ENCODE measurements around the gene ELL2. TPM values are rescaled to one million over a fixed set of nuclear protein-coding genes. Genes with fewer than 3 reads are reported as not detected.

ELL2 gene
- total RNA-seq, 3 donors from 2014 or later: 95.7 to 211 (median 168) TPM

- no peaks in the 10 kb centered on the region for H3K36me3 ChIP-seq
- TF ChIP-seq, protein P1, sequence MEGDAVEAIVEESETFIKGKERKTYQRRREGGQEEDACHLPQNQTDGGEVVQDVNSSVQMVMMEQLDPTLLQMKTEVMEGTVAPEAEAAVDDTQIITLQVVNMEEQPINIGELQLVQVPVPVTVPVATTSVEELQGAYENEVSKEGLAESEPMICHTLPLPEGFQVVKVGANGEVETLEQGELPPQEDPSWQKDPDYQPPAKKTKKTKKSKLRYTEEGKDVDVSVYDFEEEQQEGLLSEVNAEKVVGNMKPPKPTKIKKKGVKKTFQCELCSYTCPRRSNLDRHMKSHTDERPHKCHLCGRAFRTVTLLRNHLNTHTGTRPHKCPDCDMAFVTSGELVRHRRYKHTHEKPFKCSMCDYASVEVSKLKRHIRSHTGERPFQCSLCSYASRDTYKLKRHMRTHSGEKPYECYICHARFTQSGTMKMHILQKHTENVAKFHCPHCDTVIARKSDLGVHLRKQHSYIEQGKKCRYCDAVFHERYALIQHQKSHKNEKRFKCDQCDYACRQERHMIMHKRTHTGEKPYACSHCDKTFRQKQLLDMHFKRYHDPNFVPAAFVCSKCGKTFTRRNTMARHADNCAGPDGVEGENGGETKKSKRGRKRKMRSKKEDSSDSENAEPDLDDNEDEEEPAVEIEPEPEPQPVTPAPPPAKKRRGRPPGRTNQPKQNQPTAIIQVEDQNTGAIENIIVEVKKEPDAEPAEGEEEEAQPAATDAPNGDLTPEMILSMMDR (IDR thresholded peaks at IDR 0.05): no peak
- TF ChIP-seq POLR2AphosphoS5 (IDR thresholded peaks at IDR 0.05) (no peak), POLR2A (IDR thresholded peaks at IDR 0.05) (no peak)
- no peaks in the 10 kb centered on the region for H3K4me1 ChIP-seq
- no peak overlapping the region for H3K4me3 ChIP-seq
- intact Hi-C loops (cut with DNase I; ENCODE audit: low total_unique reads): no loop called here
- no peak for DNase-seq (ENCODE audit: low spot score in 2 of 2)
- H3K9me3 ChIP-seq: no peaks in the 10 kb centered on the region
- H3K27me3 ChIP-seq: no peaks in the 10 kb centered on the region
- H3K27ac ChIP-seq: no peak overlapping the region
Observed at GRCh38 chr5:96004754-96005153, 43.1 kb upstream of the ELL2 start.

DNA sequence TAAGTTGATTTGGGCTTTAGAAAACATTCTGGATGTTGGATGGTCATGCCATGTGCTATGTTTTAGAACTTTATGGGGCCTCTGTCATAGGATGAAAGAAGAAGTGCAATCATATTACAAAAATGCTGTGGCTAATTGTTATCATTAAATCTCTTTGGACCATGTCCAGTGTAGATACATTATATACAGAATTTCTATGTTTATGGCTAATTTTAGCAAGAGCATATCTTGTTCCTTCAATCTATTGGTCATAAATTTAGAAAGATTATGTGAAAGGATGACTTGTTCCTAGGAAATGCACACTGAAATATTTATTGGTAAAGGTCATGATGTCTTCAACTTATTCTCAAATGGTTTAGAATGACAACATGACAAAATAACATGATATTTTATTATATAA, 42.4 kb upstream of the ELL2 start:
- intact Hi-C loops (cut with DNase I; ENCODE audit: low total_unique reads): no loop called here
- TF ChIP-seq, protein P1 (IDR thresholded peaks at IDR 0.05): no peak
- TF ChIP-seq POLR2A (IDR thresholded peaks at IDR 0.05) (no peak), POLR2AphosphoS5 (IDR thresholded peaks at IDR 0.05) (no peak)
- no peaks in the 10 kb centered on the region for H3K36me3 ChIP-seq

DNA sequence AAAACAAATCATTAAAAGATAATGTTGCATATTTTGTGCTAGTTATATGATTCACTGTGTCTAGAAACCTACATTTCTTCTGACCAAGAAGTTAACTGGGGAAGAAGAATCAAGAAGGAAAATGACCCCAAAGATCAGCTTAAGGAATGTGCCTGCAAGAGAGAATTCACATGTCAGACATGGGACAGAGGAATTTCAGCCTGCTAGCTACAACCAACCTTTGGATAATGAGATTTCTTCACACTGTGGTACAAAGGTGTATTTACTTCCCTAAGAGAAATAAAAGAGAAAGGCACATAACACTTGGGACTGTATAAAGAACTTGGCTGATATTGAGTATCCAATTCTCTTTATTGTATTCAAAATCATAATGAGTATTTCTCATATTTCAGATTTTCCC, 39.6 kb upstream of the ELL2 start:
- Histone ChIP-seq H3K36me3 (no peaks in the 10 kb centered on the region), H3K4me1 (no peaks in the 10 kb centered on the region), H3K27ac (no peak overlapping the region), H3K4me3 (no peak overlapping the region), H3K27me3 (no peaks in the 10 kb centered on the region), H3K9me3 (no peaks in the 10 kb centered on the region)
- intact Hi-C loops (cut with DNase I; ENCODE audit: low total_unique reads): no loop called here
- DNase-seq (ENCODE audit: low spot score in 2 of 2): no peak
- TF ChIP-seq POLR2AphosphoS5 (IDR thresholded peaks at IDR 0.05) (no peak), POLR2A (IDR thresholded peaks at IDR 0.05) (no peak)
- TF ChIP-seq, protein P1 (IDR thresholded peaks at IDR 0.05): no peak

More for the DNA sequence above, 42.4 kb upstream of the ELL2 start:
- no peaks in the 10 kb centered on the region for H3K9me3 ChIP-seq
- no peaks in the 10 kb centered on the region for H3K4me1 ChIP-seq
- H3K27ac ChIP-seq: no peak overlapping the region
- no peak for DNase-seq (ENCODE audit: low spot score in 2 of 2)
- no peaks in the 10 kb centered on the region for H3K27me3 ChIP-seq
- no peak overlapping the region for H3K4me3 ChIP-seq

DNA sequence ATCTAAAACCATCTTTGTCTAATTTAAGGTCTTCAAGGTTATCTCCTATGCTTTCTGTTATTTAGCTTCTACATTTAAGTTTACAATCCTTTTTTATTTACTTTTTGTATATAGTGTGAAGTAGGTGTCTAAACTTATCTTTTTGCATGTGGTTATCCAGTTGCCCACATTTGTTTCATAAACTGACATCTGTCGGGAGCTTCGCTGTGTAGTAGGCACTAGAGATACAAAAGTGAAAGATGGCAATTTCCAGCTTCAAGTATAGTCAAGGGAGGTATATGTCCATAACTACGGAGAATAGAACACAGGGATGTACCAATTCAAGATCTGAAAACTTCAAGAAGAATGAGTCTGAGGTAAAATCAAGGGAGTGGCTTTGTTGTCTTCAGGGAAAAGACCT, 38.7 kb upstream of the ELL2 start:
- Histone ChIP-seq H3K36me3 (no peaks in the 10 kb centered on the region), H3K4me3 (no peak overlapping the region), H3K27me3 (no peaks in the 10 kb centered on the region), H3K27ac (no peak overlapping the region), H3K4me1 (no peaks in the 10 kb centered on the region), H3K9me3 (no peaks in the 10 kb centered on the region)
- intact Hi-C loops (cut with DNase I; ENCODE audit: low total_unique reads): no loop called here
- no peak for DNase-seq (ENCODE audit: low spot score in 2 of 2)
- TF ChIP-seq POLR2AphosphoS5 (IDR thresholded peaks at IDR 0.05) (no peak), POLR2A (IDR thresholded peaks at IDR 0.05) (no peak)
- TF ChIP-seq, protein P1 (IDR thresholded peaks at IDR 0.05): no peak

- Histone ChIP-seq H3K27me3 (no peaks in the 10 kb centered on the region), H3K4me1 (no peaks in the 10 kb centered on the region), H3K27ac (no peak overlapping the region), H3K4me3 (no peak overlapping the region), H3K9me3 (no peaks in the 10 kb centered on the region), H3K36me3 (no peaks in the 10 kb centered on the region)
- TF ChIP-seq POLR2A (IDR thresholded peaks at IDR 0.05) (no peak), POLR2AphosphoS5 (IDR thresholded peaks at IDR 0.05) (no peak)
- TF ChIP-seq, protein P1 (IDR thresholded peaks at IDR 0.05): no peak
- intact Hi-C loops (cut with DNase I; ENCODE audit: low total_unique reads): no loop called here
- DNase-seq (ENCODE audit: low spot score in 2 of 2): no peak
Observed at GRCh38 chr5:95996904-95997723, 35.5 kb upstream of the ELL2 start.
